CD14-positive monocyte (primary cell): ENCODE data around the gene LARP7. TPM values are rescaled to one million over a fixed set of nuclear protein-coding genes. Genes with fewer than 3 reads are reported as not detected.

Source experiments
- DNase-seq, 3 donors: peaks; one replicate each; pipeline ENCODE4 v3.0.0-alpha.2; 2011 to 2022
- H2AFZ ChIP-seq: 2 replicates; pipeline ENCODE4 v1.6.0; 2012; ENCODE audit warnings: mild to moderate bottlenecking, low read depth, low read length, inconsistent platforms; ENCODE audit not compliant: insufficient read depth, poor library complexity, severe bottlenecking
- H3K27ac ChIP-seq, 2 donors: 1 replicate in 1 of 2; 2 replicates in 1 of 2; pipeline ENCODE4 v1.5.1; 2012 to 2013; ENCODE audit warnings: low read length in 2 of 2, control low read depth in 1 of 2, inconsistent platforms in 1 of 2, low read depth in 1 of 2, mild to moderate bottlenecking in 1 of 2
- H3K27me3 ChIP-seq, 2 donors: one replicate each; pipeline versions ENCODE4 v1.6.0 to v1.6.1; 2011 to 2013; ENCODE audit warnings: low read length in 2 of 2; ENCODE audit not compliant: control insufficient read depth in 2 of 2, insufficient read depth in 2 of 2
- H3K36me3 ChIP-seq, 2 donors: replicated peaks in 1 of 2; 1 replicate in 1 of 2; 2 replicates in 1 of 2; pipeline versions ENCODE4 v1.5.1 to v1.6.1; 2012 to 2013; ENCODE audit warnings: low read length in 2 of 2, control low read depth in 1 of 2, inconsistent platforms in 1 of 2, mild to moderate bottlenecking in 1 of 2; ENCODE audit not compliant: insufficient read depth in 2 of 2, control insufficient read depth in 1 of 2
- H3K4me1 ChIP-seq, 2 donors: 1 replicate in 1 of 2; 2 replicates in 1 of 2; pipeline versions ENCODE4 v1.5.1 to v1.6.1; 2012 to 2013; ENCODE audit warnings: low read length in 2 of 2, control low read depth in 1 of 2, inconsistent platforms in 1 of 2, mild to moderate bottlenecking in 1 of 2, moderate library complexity in 1 of 2; ENCODE audit not compliant: insufficient read depth in 2 of 2, control insufficient read depth in 1 of 2
- H3K4me2 ChIP-seq: replicated peaks from 2 replicates; pipeline ENCODE3; 2012; ENCODE audit warnings: low read length, moderate library complexity, mild to moderate bottlenecking; ENCODE audit not compliant: poor library complexity, severe bottlenecking; ENCODE audit errors: extremely low read depth
- H3K4me3 ChIP-seq, 3 experiments: fragments of 200-600 bp in 1 of 3; sonication (generic) in 1 of 3; replicated peaks in 1 of 3; 1 replicate in 2 of 3; 2 replicates in 1 of 3; pipeline ENCODE4 v1.5.1; 2011 to 2013; ENCODE audit warnings: low read length in 3 of 3, mild to moderate bottlenecking in 3 of 3, control low read depth in 2 of 3, low read depth in 2 of 3, inconsistent platforms in 1 of 3, moderate library complexity in 1 of 3
- H3K79me2 ChIP-seq: 2 replicates; pipeline ENCODE4 v1.6.0; 2012; ENCODE audit warnings: mild to moderate bottlenecking, control low read depth, inconsistent platforms, low read length, moderate library complexity; ENCODE audit not compliant: insufficient read depth
- H3K9ac ChIP-seq: 2 replicates; pipeline ENCODE4 v1.6.0; 2017; ENCODE audit warnings: low read length, mild to moderate bottlenecking; ENCODE audit not compliant: insufficient read depth, poor library complexity, severe bottlenecking
- H3K9me3 ChIP-seq, 2 donors: replicated peaks in 1 of 2; 1 replicate in 1 of 2; 2 replicates in 1 of 2; pipeline versions ENCODE4 v1.5.1 to v1.6.1; 2012 to 2013; ENCODE audit warnings: low read length in 2 of 2, control low read depth in 1 of 2; ENCODE audit not compliant: control insufficient read depth in 1 of 2, insufficient read depth in 1 of 2
- H4K20me1 ChIP-seq: 2 replicates; pipeline ENCODE4 v1.6.0; 2012; ENCODE audit warnings: mild to moderate bottlenecking, low read length, control low read depth, moderate library complexity; ENCODE audit not compliant: insufficient read depth
- H3K27ac Mint-ChIP-seq, 7 donors: one replicate each; pipeline ENCODE4 v1.8.0; 2020; ENCODE audit warnings: mild to moderate bottlenecking in 7 of 7, mixed read lengths in 7 of 7, moderate library complexity in 6 of 7, inconsistent platforms in 2 of 7
- H3K27me3 Mint-ChIP-seq, 3 donors: one replicate each; pipeline ENCODE4 v1.8.0; 2021 to 2022; ENCODE audit warnings: low read depth in 3 of 3, mild to moderate bottlenecking in 3 of 3, mixed read lengths in 3 of 3, moderate library complexity in 3 of 3, inconsistent platforms in 1 of 3
- H3K36me3 Mint-ChIP-seq, 2 donors: one replicate each; pipeline ENCODE4 v1.8.0; 2020; ENCODE audit warnings: mixed read lengths in 2 of 2, inconsistent platforms in 1 of 2, mild to moderate bottlenecking in 1 of 2
- H3K4me1 Mint-ChIP-seq: one replicate; pipeline ENCODE4 v1.8.0; 2020; ENCODE audit warnings: mild to moderate bottlenecking, mixed read lengths
- H3K4me3 Mint-ChIP-seq, 2 donors: one replicate each; pipeline ENCODE4 v1.8.0; 2020; ENCODE audit warnings: mild to moderate bottlenecking in 2 of 2, mixed read lengths in 2 of 2, moderate library complexity in 1 of 2
- H3K9me3 Mint-ChIP-seq, 7 donors: one replicate each; pipeline ENCODE4 v1.8.0; 2020 to 2022; ENCODE audit warnings: mixed read lengths in 7 of 7, mild to moderate bottlenecking in 6 of 7, moderate library complexity in 6 of 7, inconsistent platforms in 2 of 7
- WGBS: methylation state at CpG from one replicate; pipeline ENCODE4 v1.1.5; 2013; ENCODE audit warnings: missing lambda C conversion rate; ENCODE audit not compliant: insufficient coverage; 5-methylcytosine and 5-hydroxymethylcytosine counted together
- intact Hi-C, 2 donors: fragments of 100-400 bp; cut with micrococcal nuclease; formaldehyde crosslinking; loops; one replicate each; pipeline versions ENCODE4 v1.15.0 to v1.15.1; 2023
- polyA minus RNA-seq: library from RNA; depleted of rRNA, polyadenylated mRNA; stranded (reverse); fragments of >200 nt; gene quantifications from 2 replicates; pipeline ENCODE4 v1.2.3, GENCODE V29; 2012
- polyA plus RNA-seq, 3 donors: library from polyadenylated mRNA; depleted of rRNA in 1 of 3; unstranded in 2 of 3; stranded (reverse) in 1 of 3; fragments of 300-500 nt in 2 of 3; fragments of >200 nt in 1 of 3; fragmentation: Illumina TruSeq in 2 of 3; gene quantifications; 1 replicate in 2 of 3; 2 replicates in 1 of 3; pipeline ENCODE4 v1.2.3, GENCODE V29; 2012 to 2021
- total RNA-seq, 12 experiments: library from RNA in 1 of 12; stranded (reverse) in 1 of 12; fragments of 120-200 nt in 1 of 12; gene quantifications; one replicate each; pipeline ENCODE4 v1.2.4 and lab custom pipeline; 2013 to 2026; ENCODE audit warnings: mixed read lengths in 6 of 12, inconsistent platforms in 1 of 12
- TF ChIP-seq, protein P1 (sequence below): fragments of 200-600 bp; IDR thresholded peaks from one replicate; pipeline ENCODE4 v1.8.0; 2022; ENCODE audit warnings: antibody characterized with exemption, mild to moderate bottlenecking

The LARP7 gene
- total RNA-seq (2013), result 65.9 TPM
- polyA plus RNA-seq (10 to 100 TPM; 12.5 to 20.7 (median 14.1) TPM), polyA minus RNA-seq (4.7 and 7.9 TPM in 2 replicates), total RNA-seq (lab: John Stamatoyannopoulos, UW) (35.6 to 64.3 (median 48.3) reads per million in 11 experiments)

DNA sequence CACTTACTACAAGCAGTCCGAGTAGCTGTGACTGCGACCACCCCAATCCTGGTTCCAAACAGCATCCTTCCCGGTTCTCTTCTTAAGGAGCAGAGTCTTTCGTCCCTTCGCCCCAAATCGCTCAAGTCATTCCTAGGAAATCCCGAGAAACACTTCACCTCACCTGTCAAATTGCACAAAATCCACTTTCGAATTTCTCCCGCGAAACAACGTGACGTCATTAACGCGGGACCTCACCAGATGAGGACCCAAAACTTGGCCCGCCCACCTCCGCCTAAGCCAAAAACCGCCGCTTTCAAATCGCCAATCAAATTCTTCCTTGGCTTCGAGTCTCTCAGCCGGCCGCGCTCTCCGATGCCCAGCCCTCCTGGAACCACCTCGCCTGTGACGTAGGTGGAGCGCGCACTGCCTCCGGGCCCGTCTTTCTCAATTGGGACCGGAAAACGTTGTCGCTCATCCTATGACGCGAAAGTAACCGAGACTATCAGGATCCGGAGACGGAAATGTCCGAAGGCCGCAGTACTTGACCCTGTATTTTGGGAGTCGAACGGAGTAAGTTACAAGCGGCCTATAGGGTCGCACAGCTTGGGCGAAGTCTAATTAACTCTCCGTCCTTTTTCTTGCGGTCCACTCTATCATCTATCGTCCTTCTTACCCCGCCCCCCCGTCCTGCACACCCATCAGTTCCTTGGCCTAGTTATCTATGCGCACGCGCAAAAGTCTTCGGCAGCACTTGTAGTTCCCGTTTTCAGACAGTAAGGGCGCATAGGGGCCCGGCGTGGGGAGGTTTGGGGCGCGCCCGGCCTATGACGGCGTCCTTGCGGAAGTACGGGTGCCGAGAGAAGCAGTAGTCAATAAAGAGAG, at the start of gene LARP7, which contains the start of gene ZGRF1:
LARP7 (plus strand) TSS at position 456 of the 864 bp plus-strand sequence. CDS start 7,527 bp downstream, outside the sequence.
ZGRF1 (minus strand) TSS at position 222 of the 864 bp plus-strand sequence. CDS start 3,733 bp downstream, outside the sequence.
- Histone ChIP-seq H3K27ac (peak within 1 kb of the TSS; percentile 90 to 98), H3K36me3 (peaks cover 0 to 5% of the 10 kb centered on the region in 2 donors), H4K20me1 (peaks cover 9% of the 10 kb centered on the region), H3K9ac (peak within 1 kb of the TSS; percentile 89), H3K79me2 (peaks cover 70% of the 10 kb centered on the region), H3K9me3 (no peaks in the 10 kb centered on the region), H3K4me1 (peaks cover 16 to 25% of the 10 kb centered on the region in 2 donors), H2AFZ (peak within 1 kb of the TSS; percentile 99), H3K4me3 (peak within 1 kb of the TSS; percentile 79 to 96 (median 91)), H3K27me3 (no peaks in the 10 kb centered on the region), H3K4me2 (peak within 1 kb of the TSS; percentile 94)
- H3K27ac Mint-ChIP-seq, result no peak within 1 kb of the TSS
- H3K4me1 Mint-ChIP-seq, result peaks cover 12% of the 10 kb centered on the region
- WGBS, result 0% methylated on average over 58 of the region's 66 CpGs
- TF ChIP-seq, protein P1, sequence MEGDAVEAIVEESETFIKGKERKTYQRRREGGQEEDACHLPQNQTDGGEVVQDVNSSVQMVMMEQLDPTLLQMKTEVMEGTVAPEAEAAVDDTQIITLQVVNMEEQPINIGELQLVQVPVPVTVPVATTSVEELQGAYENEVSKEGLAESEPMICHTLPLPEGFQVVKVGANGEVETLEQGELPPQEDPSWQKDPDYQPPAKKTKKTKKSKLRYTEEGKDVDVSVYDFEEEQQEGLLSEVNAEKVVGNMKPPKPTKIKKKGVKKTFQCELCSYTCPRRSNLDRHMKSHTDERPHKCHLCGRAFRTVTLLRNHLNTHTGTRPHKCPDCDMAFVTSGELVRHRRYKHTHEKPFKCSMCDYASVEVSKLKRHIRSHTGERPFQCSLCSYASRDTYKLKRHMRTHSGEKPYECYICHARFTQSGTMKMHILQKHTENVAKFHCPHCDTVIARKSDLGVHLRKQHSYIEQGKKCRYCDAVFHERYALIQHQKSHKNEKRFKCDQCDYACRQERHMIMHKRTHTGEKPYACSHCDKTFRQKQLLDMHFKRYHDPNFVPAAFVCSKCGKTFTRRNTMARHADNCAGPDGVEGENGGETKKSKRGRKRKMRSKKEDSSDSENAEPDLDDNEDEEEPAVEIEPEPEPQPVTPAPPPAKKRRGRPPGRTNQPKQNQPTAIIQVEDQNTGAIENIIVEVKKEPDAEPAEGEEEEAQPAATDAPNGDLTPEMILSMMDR, result peak; percentile 88
- peaks cover 9 to 17% of the 10 kb centered on the region in 2 donors for H3K36me3 Mint-ChIP-seq
- peak; percentile 99 to 100 (median 99) for DNase-seq
- no peak within 1 kb of the TSS for H3K4me3 Mint-ChIP-seq
- H3K27me3 Mint-ChIP-seq, result peaks cover 0 to 1% (median 0%) of the 10 kb centered on the region in 3 donors
- H3K9me3 Mint-ChIP-seq, result no peaks in the 10 kb centered on the region
- intact Hi-C loops, result no loop called here

DNA sequence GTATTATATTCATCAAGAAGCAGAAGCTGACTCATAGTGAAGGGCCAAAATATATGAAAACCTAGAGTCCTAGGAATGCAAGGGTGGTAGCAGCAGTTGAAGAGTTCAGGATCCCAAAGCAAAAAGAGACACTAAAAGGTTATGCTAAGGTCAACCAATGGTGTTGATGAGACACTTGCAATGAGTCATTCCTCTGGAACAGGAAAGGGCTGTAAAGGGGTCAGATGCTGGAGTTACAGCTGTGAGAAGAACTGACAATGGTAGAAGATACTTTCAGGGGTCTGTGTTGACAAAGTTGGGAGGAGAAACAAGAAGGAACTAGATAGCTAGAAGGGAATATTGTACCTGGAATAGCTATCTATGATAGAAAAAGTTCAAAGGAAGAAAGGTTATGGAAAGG, 47.7 kb upstream of the LARP7 start:
- intact Hi-C loops, result no loop called here
- H3K9ac ChIP-seq, result no peak overlapping the region
- H3K36me3 Mint-ChIP-seq, result peaks cover 22 to 44% of the 10 kb centered on the region in 2 donors
- TF ChIP-seq, protein P1, result no peak
- H3K4me3 Mint-ChIP-seq, result no peak overlapping the region
- H3K27ac Mint-ChIP-seq, result peak overlapping the region in 1 of 7 donors; percentile 8
- no peak overlapping the region for H3K4me2 ChIP-seq
- no peaks in the 10 kb centered on the region for H3K27me3 Mint-ChIP-seq
- H3K4me3 ChIP-seq, result no peak overlapping the region
- H2AFZ ChIP-seq, result no peak overlapping the region
- no peaks in the 10 kb centered on the region for H3K79me2 ChIP-seq
- DNase-seq, result no peak
- H4K20me1 ChIP-seq, result no peaks in the 10 kb centered on the region
- H3K4me1 Mint-ChIP-seq, result peaks cover 2% of the 10 kb centered on the region
- H3K9me3 Mint-ChIP-seq, result peaks cover 0 to 3% (median 0%) of the 10 kb centered on the region in 7 donors
- no peaks in the 10 kb centered on the region for H3K4me1 ChIP-seq
- H3K27ac ChIP-seq, result no peak overlapping the region
- H3K36me3 ChIP-seq, result peaks cover 6 to 18% of the 10 kb centered on the region in 2 donors
- H3K27me3 ChIP-seq, result no peaks in the 10 kb centered on the region
- H3K9me3 ChIP-seq, result no peaks in the 10 kb centered on the region
